PC-3 (cell line): ENCODE measurements around the gene PEX10.

Experiments
- EZH2phosphoT487 ChIP-seq: fragments of 300-600 bp; sonication (generic); IDR thresholded peaks from 2 replicates; pipeline ENCODE4 v1.6.1; 2018; ENCODE audit warnings: mild to moderate bottlenecking, antibody characterized with exemption, low read length, borderline replicate concordance
- TF ChIP-seq, protein P1 (sequence below): fragments of 300-600 bp; sonication (generic); conservative IDR thresholded peaks from 2 replicates; pipeline ENCODE4 v1.5.1; 2017; ENCODE audit warnings: antibody characterized with exemption, low read depth, mild to moderate bottlenecking, low read length

DNA sequence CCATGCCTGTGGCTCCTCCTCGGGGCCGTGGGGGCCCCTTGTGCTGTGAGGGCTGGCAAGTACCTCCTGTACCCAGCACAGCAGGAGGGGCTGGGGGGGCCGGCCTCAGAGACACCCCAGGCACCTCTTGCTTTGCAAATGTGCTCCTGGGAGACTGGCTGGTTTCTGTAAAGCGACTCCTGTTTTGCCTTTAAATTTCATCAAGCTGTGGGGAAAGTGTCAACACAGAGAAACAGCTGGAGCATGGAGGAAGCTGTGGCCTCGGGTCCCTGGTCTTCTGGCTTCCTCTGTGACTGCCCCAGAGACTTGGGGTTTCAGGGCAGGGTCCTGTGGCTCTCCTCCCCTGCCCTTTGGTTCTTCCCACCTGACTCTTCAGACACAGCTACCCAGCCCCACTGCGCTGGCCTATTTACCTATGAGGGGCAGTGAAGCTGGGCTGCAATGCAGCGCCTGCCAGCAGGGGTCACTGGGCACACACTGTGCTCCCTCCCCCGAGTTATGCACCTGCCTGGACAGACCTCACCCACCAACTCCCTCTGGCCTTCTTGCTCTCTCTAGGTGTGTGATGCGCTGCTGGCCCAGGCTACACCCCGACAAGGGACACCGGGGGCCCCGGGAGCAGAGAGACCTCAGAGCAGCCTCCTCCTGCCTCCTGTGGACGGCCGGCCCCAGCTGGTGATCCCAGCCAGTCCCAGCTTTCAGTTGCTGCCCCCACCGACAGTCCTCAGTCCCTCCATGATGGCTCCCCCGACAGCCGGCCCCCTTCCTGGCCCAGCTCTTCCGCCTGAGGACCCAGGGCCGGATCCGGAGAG is 17.6 kb upstream of the PEX10 start:
- no peak for TF ChIP-seq EZH2phosphoT487
- TF ChIP-seq, protein P1, sequence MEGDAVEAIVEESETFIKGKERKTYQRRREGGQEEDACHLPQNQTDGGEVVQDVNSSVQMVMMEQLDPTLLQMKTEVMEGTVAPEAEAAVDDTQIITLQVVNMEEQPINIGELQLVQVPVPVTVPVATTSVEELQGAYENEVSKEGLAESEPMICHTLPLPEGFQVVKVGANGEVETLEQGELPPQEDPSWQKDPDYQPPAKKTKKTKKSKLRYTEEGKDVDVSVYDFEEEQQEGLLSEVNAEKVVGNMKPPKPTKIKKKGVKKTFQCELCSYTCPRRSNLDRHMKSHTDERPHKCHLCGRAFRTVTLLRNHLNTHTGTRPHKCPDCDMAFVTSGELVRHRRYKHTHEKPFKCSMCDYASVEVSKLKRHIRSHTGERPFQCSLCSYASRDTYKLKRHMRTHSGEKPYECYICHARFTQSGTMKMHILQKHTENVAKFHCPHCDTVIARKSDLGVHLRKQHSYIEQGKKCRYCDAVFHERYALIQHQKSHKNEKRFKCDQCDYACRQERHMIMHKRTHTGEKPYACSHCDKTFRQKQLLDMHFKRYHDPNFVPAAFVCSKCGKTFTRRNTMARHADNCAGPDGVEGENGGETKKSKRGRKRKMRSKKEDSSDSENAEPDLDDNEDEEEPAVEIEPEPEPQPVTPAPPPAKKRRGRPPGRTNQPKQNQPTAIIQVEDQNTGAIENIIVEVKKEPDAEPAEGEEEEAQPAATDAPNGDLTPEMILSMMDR = peak; percentile 93
